Upper lobe of right lung (tissue), 1 donor: ENCODE data around the gene TMEM240. TPM values are rescaled to one million over a fixed set of nuclear protein-coding genes. Genes with fewer than 3 reads are reported as not detected.

Experiments used
- ATAC-seq: fragments of 200-7000 bp; cut with Tn5 transposase; one replicate; pipeline ENCODE4 v1.9.1; 2020; ENCODE audit warnings: mild to moderate bottlenecking, moderate library complexity
- DNase-seq: peaks from one replicate; pipeline ENCODE4 v3.0.0-alpha.2; 2020
- H3K27ac ChIP-seq: fragments of 200-600 bp; one replicate; pipeline ENCODE4 v1.8.0; 2022
- H3K27me3 ChIP-seq: fragments of 200-600 bp; one replicate; pipeline ENCODE4 v1.8.0; 2022; ENCODE audit warnings: mild to moderate bottlenecking
- H3K36me3 ChIP-seq: fragments of 200-600 bp; one replicate; pipeline ENCODE4 v1.8.0; 2022
- H3K4me1 ChIP-seq: fragments of 200-600 bp; one replicate; pipeline ENCODE4 v1.8.0; 2022
- H3K4me3 ChIP-seq: fragments of 200-600 bp; one replicate; pipeline ENCODE4 v1.8.0; 2022; ENCODE audit warnings: mild to moderate bottlenecking
- H3K9me3 ChIP-seq: fragments of 200-600 bp; one replicate; pipeline ENCODE4 v1.8.0; 2022
- intact Hi-C: fragments of 100-400 bp; cut with DNase I; formaldehyde crosslinking; loops from one replicate; pipeline ENCODE4 v1.11.0; 2022
- long read RNA-seq: library from polyadenylated mRNA; unstranded; transcript quantifications from one replicate; pipeline ENCODE4 v2.0.0, GENCODE V29; 2021
- total RNA-seq: library from RNA; stranded (reverse); fragmentation: NEBNext Ultra II Directional; extraction: Animal tissue kit (Norgen Biotek cat#: 25700); gene quantifications from one replicate; pipeline ENCODE4 v1.2.1, GENCODE V29; 2021
- TF ChIP-seq, protein P1 (sequence below): fragments of 200-600 bp; IDR thresholded peaks from one replicate; pipeline ENCODE4 v1.8.0; 2022; ENCODE audit warnings: antibody characterized with exemption
- donor health status: DM: no; HTN: yes; CAD: no; lungs with severe emphysema.

TMEM240 gene
- 2.9 TPM for total RNA-seq
- long read RNA-seq, partial matches to known transcripts: 1 of 1 reads
- long read RNA-seq, other reads (novel, unspliced or antisense): 0 of 1 reads

DNA sequence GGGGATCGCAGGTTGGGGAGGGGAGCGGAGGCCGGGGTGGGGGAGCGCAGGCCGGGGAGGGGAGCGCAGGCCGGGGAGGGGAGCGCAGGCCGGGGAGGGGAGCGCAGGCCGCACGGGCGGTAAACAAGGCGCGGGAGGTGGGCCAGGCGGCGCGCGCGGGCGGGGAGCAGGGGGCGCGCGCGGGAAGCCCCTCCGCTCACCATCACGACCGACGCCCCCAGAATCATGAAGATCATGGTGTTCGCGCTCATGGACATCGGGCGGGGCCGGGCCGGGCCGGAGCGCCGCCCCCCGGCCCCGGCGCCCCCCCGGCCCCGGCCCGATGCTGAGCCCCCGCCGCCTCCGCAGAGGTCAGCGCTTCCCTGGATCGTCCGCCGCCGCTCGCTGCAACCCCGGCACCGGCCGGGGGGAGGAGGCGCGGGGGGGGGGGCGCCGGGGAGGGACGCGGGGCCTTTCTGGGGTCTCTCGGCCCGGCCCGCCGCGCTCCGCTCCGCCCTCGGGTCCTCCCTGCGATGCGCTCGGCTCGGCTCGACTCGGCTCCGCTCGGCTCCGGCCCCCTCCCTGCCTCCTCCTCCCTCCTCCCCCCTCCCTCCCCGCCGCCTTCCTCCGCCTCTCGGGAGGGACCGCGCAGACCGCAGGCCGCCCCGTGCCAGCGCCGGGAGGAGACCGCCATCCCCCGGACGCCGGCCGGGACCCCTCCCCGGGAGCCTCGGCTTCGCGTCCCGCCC, at the start of gene TMEM240:
Gene TMEM240 (minus strand): TSS at position 535 of the 728 bp plus-strand sequence. CDS start 278 bp downstream, at position 257.
- intact Hi-C loops: no loop called here
- TF ChIP-seq, protein P1, sequence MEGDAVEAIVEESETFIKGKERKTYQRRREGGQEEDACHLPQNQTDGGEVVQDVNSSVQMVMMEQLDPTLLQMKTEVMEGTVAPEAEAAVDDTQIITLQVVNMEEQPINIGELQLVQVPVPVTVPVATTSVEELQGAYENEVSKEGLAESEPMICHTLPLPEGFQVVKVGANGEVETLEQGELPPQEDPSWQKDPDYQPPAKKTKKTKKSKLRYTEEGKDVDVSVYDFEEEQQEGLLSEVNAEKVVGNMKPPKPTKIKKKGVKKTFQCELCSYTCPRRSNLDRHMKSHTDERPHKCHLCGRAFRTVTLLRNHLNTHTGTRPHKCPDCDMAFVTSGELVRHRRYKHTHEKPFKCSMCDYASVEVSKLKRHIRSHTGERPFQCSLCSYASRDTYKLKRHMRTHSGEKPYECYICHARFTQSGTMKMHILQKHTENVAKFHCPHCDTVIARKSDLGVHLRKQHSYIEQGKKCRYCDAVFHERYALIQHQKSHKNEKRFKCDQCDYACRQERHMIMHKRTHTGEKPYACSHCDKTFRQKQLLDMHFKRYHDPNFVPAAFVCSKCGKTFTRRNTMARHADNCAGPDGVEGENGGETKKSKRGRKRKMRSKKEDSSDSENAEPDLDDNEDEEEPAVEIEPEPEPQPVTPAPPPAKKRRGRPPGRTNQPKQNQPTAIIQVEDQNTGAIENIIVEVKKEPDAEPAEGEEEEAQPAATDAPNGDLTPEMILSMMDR: no peak
- H3K36me3 ChIP-seq: peaks cover 22% of the 10 kb centered on the region
- peak within 1 kb of the TSS; percentile 24 for H3K27ac ChIP-seq
- no peaks in the 10 kb centered on the region for H3K27me3 ChIP-seq
- peaks cover 13% of the 10 kb centered on the region for H3K4me1 ChIP-seq
- peak within 1 kb of the TSS; percentile 45 for H3K4me3 ChIP-seq
- no peaks in the 10 kb centered on the region for H3K9me3 ChIP-seq
- ATAC-seq (peak; percentile 73), DNase-seq (peak; percentile 85)

DNA sequence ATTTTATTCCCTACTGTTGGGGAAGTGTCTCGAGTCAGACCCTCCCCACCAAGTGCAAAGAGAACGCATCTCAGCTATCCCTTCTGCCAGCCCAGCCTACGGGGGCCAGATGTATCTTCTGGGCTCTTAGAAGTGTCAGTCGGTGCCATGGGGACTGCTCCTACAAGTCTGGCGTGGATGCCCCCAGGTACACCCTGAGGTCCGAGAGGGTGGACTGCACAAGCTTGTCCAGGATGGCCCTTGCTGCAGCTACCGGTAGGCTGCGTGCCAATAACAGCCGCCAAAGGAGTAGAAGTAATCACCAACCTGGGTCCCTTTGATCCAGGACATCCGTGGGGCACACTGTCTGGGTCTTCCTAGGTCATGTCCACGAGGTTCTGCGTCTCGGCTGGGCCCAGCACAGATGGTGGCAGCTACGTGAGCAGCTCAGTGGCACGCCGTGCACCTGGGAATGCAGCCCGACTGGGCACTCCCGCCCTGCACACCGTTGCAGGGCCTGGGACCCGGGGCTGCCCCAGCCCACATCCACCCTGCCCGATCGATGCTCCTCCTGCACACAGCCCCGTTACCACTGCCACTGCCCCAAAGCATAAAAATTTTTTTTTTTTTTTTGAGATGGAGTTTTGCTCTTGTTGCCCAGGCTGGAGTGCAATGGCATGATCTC, 43.1 kb upstream of the TMEM240 start:
- TF ChIP-seq, protein P1: no peak
- H3K9me3 ChIP-seq: no peaks in the 10 kb centered on the region
- no peak for DNase-seq
- intact Hi-C loops: no loop called here
- H3K4me3 ChIP-seq: no peak overlapping the region
- H3K4me1 ChIP-seq: no peaks in the 10 kb centered on the region
- H3K27ac ChIP-seq: no peak overlapping the region
- peaks cover 12% of the 10 kb centered on the region for H3K27me3 ChIP-seq
- peak; percentile 40 for ATAC-seq
- no peaks in the 10 kb centered on the region for H3K36me3 ChIP-seq

GRCh38 chr1:1582585-1583346, 42.3 kb upstream of the TMEM240 start:
- intact Hi-C loops: no loop called here
- H3K4me3 ChIP-seq: no peak overlapping the region
- ATAC-seq (no peak), DNase-seq (no peak)
- no peaks in the 10 kb centered on the region for H3K4me1 ChIP-seq
- TF ChIP-seq, protein P1: no peak
- H3K27me3 ChIP-seq: peaks cover 12% of the 10 kb centered on the region
- H3K9me3 ChIP-seq: no peaks in the 10 kb centered on the region
- H3K36me3 ChIP-seq: no peaks in the 10 kb centered on the region
- no peak overlapping the region for H3K27ac ChIP-seq

DNA sequence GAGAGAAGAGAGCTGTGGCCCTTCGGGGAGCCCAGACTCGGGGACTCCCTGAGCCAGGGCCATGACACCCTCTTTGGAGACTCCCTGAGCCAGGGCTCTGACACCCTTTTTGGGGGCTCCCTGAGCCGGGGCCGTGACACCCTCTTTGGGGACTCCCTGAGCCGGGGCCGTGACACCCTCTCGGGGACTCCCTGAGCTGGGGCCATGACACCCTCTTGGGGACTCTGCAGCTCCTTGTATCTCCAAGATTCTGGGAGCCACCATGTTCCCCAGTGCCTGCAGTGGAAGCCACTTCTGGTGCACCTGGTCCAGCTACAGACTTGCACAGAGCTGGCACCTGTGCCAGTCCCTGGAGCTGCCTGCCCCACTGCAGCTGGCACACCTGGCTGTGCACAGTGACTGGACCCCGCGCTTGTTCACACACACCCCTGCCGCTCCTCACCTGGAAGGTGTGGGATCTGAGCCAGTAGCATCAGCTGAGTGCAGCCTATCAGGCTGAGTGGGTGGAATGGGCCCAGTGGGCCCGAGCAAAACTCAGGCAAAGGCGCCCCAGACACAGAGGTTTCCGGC, 38.0 kb upstream of the TMEM240 start:
- Histone ChIP-seq H3K4me3 (no peak overlapping the region), H3K9me3 (no peaks in the 10 kb centered on the region), H3K4me1 (peaks cover 4% of the 10 kb centered on the region), H3K36me3 (no peaks in the 10 kb centered on the region), H3K27me3 (peaks cover 6% of the 10 kb centered on the region), H3K27ac (no peak overlapping the region)
- intact Hi-C loops: no loop called here
- ATAC-seq (no peak), DNase-seq (no peak)
- TF ChIP-seq, protein P1: no peak

- H3K4me1 ChIP-seq: peaks cover 14% of the 10 kb centered on the region
Measured at GRCh38 chr1:1577367-1578011, 37.1 kb upstream of the TMEM240 start.

More at GRCh38 chr1:1577367-1578011, 37.1 kb upstream of the TMEM240 start:
- Histone ChIP-seq H3K27me3 (peaks cover 6% of the 10 kb centered on the region), H3K27ac (no peak overlapping the region), H3K36me3 (no peaks in the 10 kb centered on the region), H3K9me3 (no peaks in the 10 kb centered on the region), H3K4me3 (no peak overlapping the region)
- intact Hi-C loops: no loop called here
- TF ChIP-seq, protein P1: no peak
- DNase-seq: no peak
- no peak for ATAC-seq
